ENCODE results near the gene RUNX3.

The RUNX3 gene

GRCh38 chr1:24903560-24903954 is 26.5 kb downstream of the RUNX3 start:
- Histone ChIP-seq H3K27me3 (0 out of 2 replicates have a peak, but pooled peaks cover 3% of the 10 kb centered on the region), H3K36me3 (no peaks in the 10 kb centered on the region), H4K20me1 (no peaks in the 10 kb centered on the region), H3K27ac (no peak overlapping the region), H3K4me1 (peaks cover 14% of the 10 kb centered on the region), H3K4me2 (no peak overlapping the region), H3K9ac (no peak overlapping the region), H3K9me3 (peaks cover 9% of the 10 kb centered on the region), H3K4me3 (no peak overlapping the region)
- TF ChIP-seq Cebpa-rat (IDR thresholded peaks at IDR 0.05), result no peak

- Histone ChIP-seq H3K36me3 (no peaks in the 10 kb centered on the region), H3K4me2 (no peak overlapping the region), H4K20me1 (no peaks in the 10 kb centered on the region), H3K9me3 (peaks cover 4% of the 10 kb centered on the region), H3K4me1 (peaks cover 14% of the 10 kb centered on the region), H3K27me3 (0 out of 2 replicates have a peak, but pooled peaks cover 3% of the 10 kb centered on the region), H3K27ac (no peak overlapping the region), H3K9ac (no peak overlapping the region), H3K4me3 (no peak overlapping the region)
- no peak for TF ChIP-seq Cebpa-rat (IDR thresholded peaks at IDR 0.05)
These were observed 27.0 kb downstream of the RUNX3 start for GRCh38 chr1:24903011-24903461.

DNA sequence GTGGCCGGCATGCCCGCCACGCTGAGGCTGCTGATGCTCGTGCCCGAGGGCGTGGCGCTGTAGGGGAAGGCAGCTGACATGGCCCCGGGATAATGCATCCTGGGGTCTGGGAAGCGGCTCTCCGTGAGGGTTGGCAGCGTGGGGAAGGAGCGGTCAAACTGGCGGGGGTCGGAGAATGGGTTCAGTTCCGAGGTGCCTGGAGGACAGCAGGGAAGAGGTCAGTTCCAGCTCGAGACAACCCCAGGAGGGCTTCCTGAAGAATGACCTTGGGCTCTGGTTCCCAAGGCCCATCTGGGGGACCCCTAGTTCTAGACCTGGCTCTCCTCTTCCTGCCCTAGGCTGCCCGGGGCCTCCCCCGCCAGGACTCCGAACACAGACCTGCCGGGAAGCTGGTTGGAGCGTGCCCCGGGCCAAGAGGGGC is 27.6 kb downstream of the RUNX3 start:
- no peaks in the 10 kb centered on the region for H4K20me1 ChIP-seq
- no peak overlapping the region for H3K4me3 ChIP-seq
- H3K27ac ChIP-seq, result no peak overlapping the region
- H3K36me3 ChIP-seq, result no peaks in the 10 kb centered on the region
- no peak overlapping the region for H3K9ac ChIP-seq
- H3K4me2 ChIP-seq, result no peak overlapping the region
- TF ChIP-seq Cebpa-rat (IDR thresholded peaks at IDR 0.05), result no peak
- 0 out of 2 replicates have a peak, but pooled peaks cover 3% of the 10 kb centered on the region for H3K27me3 ChIP-seq
- peaks cover 14% of the 10 kb centered on the region for H3K4me1 ChIP-seq
- no peaks in the 10 kb centered on the region for H3K9me3 ChIP-seq

- H3K27me3 ChIP-seq, result 0 out of 2 replicates have a peak, but pooled peaks cover 3% of the 10 kb centered on the region
- no peaks in the 10 kb centered on the region for H3K9me3 ChIP-seq
- H3K36me3 ChIP-seq, result no peaks in the 10 kb centered on the region
- no peak overlapping the region for H3K27ac ChIP-seq
- H3K9ac ChIP-seq, result no peak overlapping the region
- H4K20me1 ChIP-seq, result no peaks in the 10 kb centered on the region
- no peak overlapping the region for H3K4me2 ChIP-seq
- H3K4me1 ChIP-seq, result peaks cover 16% of the 10 kb centered on the region
- H3K4me3 ChIP-seq, result no peak overlapping the region
- TF ChIP-seq Cebpa-rat (IDR thresholded peaks at IDR 0.05), result no peak
These were observed 28.1 kb downstream of the RUNX3 start for GRCh38 chr1:24901791-24902470.

DNA sequence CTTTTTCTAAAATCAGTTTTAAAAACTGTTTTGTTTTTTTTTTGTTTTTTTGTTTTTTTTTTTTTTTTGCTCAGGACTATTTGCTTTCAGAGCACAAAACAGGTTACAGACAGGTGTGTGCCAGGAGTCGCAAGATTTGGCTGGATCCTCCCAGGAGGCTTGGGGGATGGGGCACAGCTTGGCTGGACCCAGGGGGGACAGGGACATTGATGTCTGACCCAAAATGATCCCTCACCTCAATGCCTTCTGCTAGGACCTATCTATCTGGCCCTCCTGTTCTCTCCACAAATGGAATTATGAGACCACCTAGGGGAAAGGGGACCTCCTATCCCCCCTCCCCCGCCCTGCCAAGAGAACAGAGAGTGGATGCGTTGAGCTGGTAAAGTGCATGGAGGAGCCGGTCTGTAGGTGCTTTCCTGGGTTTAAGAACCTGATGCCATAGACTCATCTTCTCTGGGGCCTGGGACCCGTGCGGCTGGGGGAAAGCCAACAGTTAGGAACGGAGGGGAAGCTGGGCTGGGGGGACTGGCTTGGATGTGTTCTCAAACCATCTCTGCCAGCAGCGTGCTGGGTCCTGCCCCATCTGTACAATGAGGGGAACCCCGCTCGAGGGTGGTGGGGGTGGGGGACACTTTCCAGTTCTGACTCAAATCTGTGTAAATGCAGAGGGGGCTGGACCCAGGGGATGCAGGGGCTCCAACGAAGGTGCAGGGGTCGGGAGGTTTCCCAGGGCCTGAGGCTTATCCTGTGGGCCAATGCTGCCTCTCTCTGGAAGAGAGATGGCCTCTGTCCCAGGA is 28.9 kb downstream of the RUNX3 start:
- no peaks in the 10 kb centered on the region for H3K9me3 ChIP-seq
- H3K4me2 ChIP-seq, result peak overlapping the region; percentile 26; the same call in 1 of the 2 replicates
- H3K27ac ChIP-seq, result no peak overlapping the region
- peaks cover 20% of the 10 kb centered on the region for H3K4me1 ChIP-seq
- H3K27me3 ChIP-seq, result 0 out of 2 replicates have a peak, but pooled peaks cover 3% of the 10 kb centered on the region
- H3K4me3 ChIP-seq, result no peak overlapping the region
- no peaks in the 10 kb centered on the region for H3K36me3 ChIP-seq
- H3K9ac ChIP-seq, result no peak overlapping the region
- no peaks in the 10 kb centered on the region for H4K20me1 ChIP-seq
- no peak for TF ChIP-seq Cebpa-rat (IDR thresholded peaks at IDR 0.05)

- TF ChIP-seq Cebpa-rat (IDR thresholded peaks at IDR 0.05), result no peak
- H3K4me3 ChIP-seq, result no peak overlapping the region
- H3K27me3 ChIP-seq, result 0 out of 2 replicates have a peak, but pooled peaks cover 3% of the 10 kb centered on the region
- no peaks in the 10 kb centered on the region for H3K36me3 ChIP-seq
- H4K20me1 ChIP-seq, result no peaks in the 10 kb centered on the region
- H3K4me1 ChIP-seq, result peaks cover 20% of the 10 kb centered on the region
- H3K4me2 ChIP-seq, result 0 out of 2 replicates have a peak overlapping the region, but pooled peaks have one; percentile 26
- no peak overlapping the region for H3K9ac ChIP-seq
- H3K9me3 ChIP-seq, result no peaks in the 10 kb centered on the region
- no peak overlapping the region for H3K27ac ChIP-seq
These were observed 29.6 kb downstream of the RUNX3 start for GRCh38 chr1:24900486-24900849.

DNA sequence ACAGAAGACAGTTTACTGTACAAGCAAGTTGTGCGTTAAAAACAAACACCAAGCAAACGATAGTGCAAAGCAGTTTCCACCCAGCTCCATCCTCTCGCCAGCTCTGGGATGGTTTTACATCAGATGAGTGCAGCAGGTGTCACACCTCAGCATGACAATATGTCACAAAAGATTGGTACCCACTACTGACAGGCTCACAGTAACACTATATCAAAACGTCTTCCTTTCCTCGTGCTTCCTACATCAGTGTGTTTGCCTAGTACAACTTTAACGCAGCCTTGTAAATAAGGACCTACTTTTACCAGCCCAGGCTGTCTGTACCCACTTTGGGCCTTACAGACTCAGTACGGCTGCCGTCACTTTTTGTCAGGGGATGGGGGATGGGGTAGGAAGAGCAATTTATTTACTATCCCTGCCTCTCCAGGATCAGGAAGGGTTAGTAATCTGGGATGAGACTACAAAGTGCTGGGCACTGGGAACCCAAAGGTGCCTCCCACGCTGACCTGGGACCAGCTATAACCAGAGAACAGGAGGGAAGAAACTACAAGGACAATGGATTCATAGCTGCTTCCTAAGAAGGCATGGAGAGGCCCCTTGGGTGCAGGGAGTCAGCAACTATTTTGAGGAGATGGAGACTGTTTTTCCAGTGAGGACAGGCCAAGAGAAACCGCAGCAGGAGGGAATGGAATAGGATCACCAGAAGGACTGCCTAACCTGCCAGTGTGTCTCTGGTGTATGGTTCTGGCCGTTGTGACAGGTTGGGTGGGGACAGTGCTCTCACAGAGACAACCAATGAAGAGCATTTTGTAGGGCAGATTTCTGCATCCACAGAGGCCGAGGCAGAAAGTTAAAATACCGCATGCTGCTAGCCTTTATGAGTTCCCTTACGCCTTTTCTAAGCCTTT is 30.2 kb downstream of the RUNX3 start:
- TF ChIP-seq Cebpa-rat (IDR thresholded peaks at IDR 0.05), result no peak
- peaks cover 20% of the 10 kb centered on the region for H3K4me1 ChIP-seq

GRCh38 chr1:24898909-24899439 is 31.1 kb downstream of the RUNX3 start:
- no peak overlapping the region for H3K9ac ChIP-seq
- no peak overlapping the region for H3K27ac ChIP-seq
- 0 out of 2 replicates have a peak, but pooled peaks cover 3% of the 10 kb centered on the region for H3K27me3 ChIP-seq
- no peak overlapping the region for H3K4me3 ChIP-seq
- H3K9me3 ChIP-seq, result no peaks in the 10 kb centered on the region
- H3K4me2 ChIP-seq, result no peak overlapping the region
- H3K36me3 ChIP-seq, result no peaks in the 10 kb centered on the region
- H4K20me1 ChIP-seq, result no peaks in the 10 kb centered on the region
- no peak for TF ChIP-seq Cebpa-rat (IDR thresholded peaks at IDR 0.05)
- peaks cover 20% of the 10 kb centered on the region for H3K4me1 ChIP-seq

More for the DNA sequence above, 30.2 kb downstream of the RUNX3 start:
- Histone ChIP-seq H3K4me3 (no peak overlapping the region), H3K9me3 (no peaks in the 10 kb centered on the region), H4K20me1 (no peaks in the 10 kb centered on the region), H3K27ac (no peak overlapping the region), H3K36me3 (no peaks in the 10 kb centered on the region), H3K27me3 (0 out of 2 replicates have a peak, but pooled peaks cover 3% of the 10 kb centered on the region), H3K9ac (no peak overlapping the region), H3K4me2 (0 out of 2 replicates have a peak overlapping the region, but pooled peaks have one; percentile 26)

Data from BLaER1 (cell line).